IgD-negative memory B cell (primary cell): ENCODE results near the gene EFCC1. TPM values are rescaled to one million over a fixed set of nuclear protein-coding genes. Genes with fewer than 3 reads are reported as not detected.

Source experiments
- H3K27ac Mint-ChIP-seq, 3 donors: one replicate each; pipeline ENCODE4 v1.8.0; 2020 to 2022; ENCODE audit warnings: mild to moderate bottlenecking in 3 of 3, mixed read lengths in 3 of 3, moderate library complexity in 1 of 3
- H3K27me3 Mint-ChIP-seq: one replicate; pipeline ENCODE4 v1.8.0; 2021; ENCODE audit warnings: mixed read lengths
- H3K36me3 Mint-ChIP-seq: one replicate; pipeline ENCODE4 v1.8.0; 2020; ENCODE audit warnings: mild to moderate bottlenecking, mixed read lengths
- H3K4me1 Mint-ChIP-seq, 3 donors: one replicate each; pipeline ENCODE4 v1.8.0; 2020 to 2022; ENCODE audit warnings: mixed read lengths in 3 of 3, mild to moderate bottlenecking in 1 of 3
- H3K4me3 Mint-ChIP-seq, 4 donors: one replicate each; pipeline ENCODE4 v1.8.0; 2020 to 2022; ENCODE audit warnings: mild to moderate bottlenecking in 4 of 4, mixed read lengths in 4 of 4, moderate library complexity in 3 of 4
- H3K9me3 Mint-ChIP-seq, 3 donors: one replicate each; pipeline ENCODE4 v1.8.0; 2020 to 2021; ENCODE audit warnings: mixed read lengths in 3 of 3, mild to moderate bottlenecking in 1 of 3
- polyA plus RNA-seq: library from polyadenylated mRNA; unstranded; fragments of 300-500 nt; fragmentation: Illumina TruSeq; gene quantifications from one replicate; pipeline ENCODE4 v1.2.3, GENCODE V29; 2021

The EFCC1 gene
- polyA plus RNA-seq, 1 donor from 2014 or later, result not detected

- Mint-ChIP-seq H3K4me3 (peak overlapping the region; percentile 78 to 95 (median 90)), H3K36me3 (no peaks in the 10 kb centered on the region), H3K9me3 (no peaks in the 10 kb centered on the region), H3K27ac (peak overlapping the region; percentile 79 to 99 (median 97)), H3K27me3 (peaks cover 7% of the 10 kb centered on the region), H3K4me1 (peaks cover 7 to 12% (median 10%) of the 10 kb centered on the region in 3 donors)
Measured at GRCh38 chr3:129026728-129027543, 25.8 kb downstream of the EFCC1 start.

- H3K4me1 Mint-ChIP-seq, result peaks cover 7 to 10% (median 9%) of the 10 kb centered on the region in 3 donors
- no peaks in the 10 kb centered on the region for H3K36me3 Mint-ChIP-seq
- no peaks in the 10 kb centered on the region for H3K9me3 Mint-ChIP-seq
- H3K4me3 Mint-ChIP-seq, result peak overlapping the region in 2 of 4 donors; percentile 54 to 78
- H3K27me3 Mint-ChIP-seq, result peaks cover 9% of the 10 kb centered on the region
- H3K27ac Mint-ChIP-seq, result no peak overlapping the region
Measured at GRCh38 chr3:129027544-129027880, 26.4 kb downstream of the EFCC1 start.

GRCh38 chr3:129028866-129029265 is 27.8 kb downstream of the EFCC1 start:
- peaks cover 7 to 10% (median 9%) of the 10 kb centered on the region in 3 donors for H3K4me1 Mint-ChIP-seq
- H3K9me3 Mint-ChIP-seq, result no peaks in the 10 kb centered on the region
- no peaks in the 10 kb centered on the region for H3K36me3 Mint-ChIP-seq
- H3K27ac Mint-ChIP-seq, result peak overlapping the region in 1 of 3 donors; percentile 14
- peaks cover 6% of the 10 kb centered on the region for H3K27me3 Mint-ChIP-seq
- H3K4me3 Mint-ChIP-seq, result peak overlapping the region in 2 of 4 donors; percentile 65 to 77

GRCh38 chr3:129030611-129031010 is 29.5 kb downstream of the EFCC1 start:
- H3K4me1 Mint-ChIP-seq, result peaks cover 7 to 10% (median 9%) of the 10 kb centered on the region in 3 donors
- H3K27ac Mint-ChIP-seq, result no peak overlapping the region
- no peaks in the 10 kb centered on the region for H3K36me3 Mint-ChIP-seq
- H3K9me3 Mint-ChIP-seq, result no peaks in the 10 kb centered on the region
- H3K4me3 Mint-ChIP-seq, result no peak overlapping the region
- peaks cover 6% of the 10 kb centered on the region for H3K27me3 Mint-ChIP-seq

GRCh38 chr3:129031476-129032215 is 30.5 kb downstream of the EFCC1 start:
- H3K36me3 Mint-ChIP-seq, result no peaks in the 10 kb centered on the region
- H3K27ac Mint-ChIP-seq, result no peak overlapping the region
- H3K4me3 Mint-ChIP-seq, result peak overlapping the region in 1 of 4 donors; percentile 28
- no peaks in the 10 kb centered on the region for H3K9me3 Mint-ChIP-seq
- H3K27me3 Mint-ChIP-seq, result peaks cover 4% of the 10 kb centered on the region
- H3K4me1 Mint-ChIP-seq, result peaks cover 2 to 5% (median 3%) of the 10 kb centered on the region in 3 donors

GRCh38 chr3:129032716-129033115 is 31.6 kb downstream of the EFCC1 start:
- Mint-ChIP-seq H3K27me3 (peaks cover 3% of the 10 kb centered on the region), H3K9me3 (no peaks in the 10 kb centered on the region), H3K4me3 (no peak overlapping the region), H3K36me3 (no peaks in the 10 kb centered on the region), H3K4me1 (no peaks in the 10 kb centered on the region), H3K27ac (no peak overlapping the region)

GRCh38 chr3:129033151-129033550 is 32.0 kb downstream of the EFCC1 start:
- Mint-ChIP-seq H3K9me3 (no peaks in the 10 kb centered on the region), H3K4me1 (no peaks in the 10 kb centered on the region), H3K4me3 (no peak overlapping the region), H3K27ac (no peak overlapping the region), H3K27me3 (peaks cover 3% of the 10 kb centered on the region), H3K36me3 (no peaks in the 10 kb centered on the region)

- H3K9me3 Mint-ChIP-seq, result no peaks in the 10 kb centered on the region
- H3K4me3 Mint-ChIP-seq, result no peak overlapping the region
- no peaks in the 10 kb centered on the region for H3K36me3 Mint-ChIP-seq
- H3K27me3 Mint-ChIP-seq, result peaks cover 7% of the 10 kb centered on the region
- H3K27ac Mint-ChIP-seq, result no peak overlapping the region
- H3K4me1 Mint-ChIP-seq, result no peaks in the 10 kb centered on the region
Measured at GRCh38 chr3:129033633-129034321, 32.7 kb downstream of the EFCC1 start.

GRCh38 chr3:129034642-129035041 is 33.5 kb downstream of the EFCC1 start:
- no peaks in the 10 kb centered on the region for H3K9me3 Mint-ChIP-seq
- no peaks in the 10 kb centered on the region for H3K36me3 Mint-ChIP-seq
- no peaks in the 10 kb centered on the region for H3K4me1 Mint-ChIP-seq
- peak overlapping the region in 1 of 3 donors; percentile 68 for H3K27ac Mint-ChIP-seq
- H3K27me3 Mint-ChIP-seq, result peaks cover 12% of the 10 kb centered on the region
- H3K4me3 Mint-ChIP-seq, result no peak overlapping the region

GRCh38 chr3:129035360-129036221 is 34.5 kb downstream of the EFCC1 start:
- Mint-ChIP-seq H3K4me1 (peaks cover 0 to 2% (median 0%) of the 10 kb centered on the region in 3 donors), H3K27me3 (peaks cover 20% of the 10 kb centered on the region), H3K9me3 (no peaks in the 10 kb centered on the region), H3K36me3 (no peaks in the 10 kb centered on the region), H3K27ac (no peak overlapping the region), H3K4me3 (no peak overlapping the region)

- H3K4me3 Mint-ChIP-seq, result no peak overlapping the region
- H3K27ac Mint-ChIP-seq, result no peak overlapping the region
- H3K4me1 Mint-ChIP-seq, result peaks cover 0 to 2% (median 0%) of the 10 kb centered on the region in 3 donors
- no peaks in the 10 kb centered on the region for H3K9me3 Mint-ChIP-seq
- H3K27me3 Mint-ChIP-seq, result peaks cover 24% of the 10 kb centered on the region
- H3K36me3 Mint-ChIP-seq, result no peaks in the 10 kb centered on the region
Measured at GRCh38 chr3:129036222-129037092, 35.4 kb downstream of the EFCC1 start.

GRCh38 chr3:129037093-129037419 is 36.0 kb downstream of the EFCC1 start:
- Mint-ChIP-seq H3K27me3 (peaks cover 25% of the 10 kb centered on the region), H3K9me3 (peaks cover 0 to 3% (median 1%) of the 10 kb centered on the region in 3 donors), H3K4me3 (no peak overlapping the region), H3K27ac (no peak overlapping the region), H3K36me3 (no peaks in the 10 kb centered on the region), H3K4me1 (peaks cover 0 to 2% (median 0%) of the 10 kb centered on the region in 3 donors)

- Mint-ChIP-seq H3K4me3 (peak overlapping the region in 1 of 4 donors; percentile 17), H3K9me3 (peaks cover 6 to 8% (median 6%) of the 10 kb centered on the region in 3 donors), H3K4me1 (peaks cover 0 to 2% (median 0%) of the 10 kb centered on the region in 3 donors), H3K27me3 (peaks cover 33% of the 10 kb centered on the region), H3K27ac (no peak overlapping the region), H3K36me3 (no peaks in the 10 kb centered on the region)
Measured at GRCh38 chr3:129038121-129038855, 37.2 kb downstream of the EFCC1 start.
